Measurements from ENCODE around the gene HSPA12B. TPM values are rescaled to one million over a fixed set of nuclear protein-coding genes. Genes with fewer than 3 reads are reported as not detected.

Gene HSPA12B
- total and polyA plus RNA-seq, 2 of the 13 experiments (the other 11 are each of a cell fraction or from before 2014, with no cell fraction given) = 0.01 TPM; not detected in 1

GRCh38 chr20:3767427-3768341 is 35.2 kb downstream of the HSPA12B start, which contains the start of gene ADISSP (continued):
- TF ChIP-seq ZNF142 (CRISPR knock-in tag; IDR thresholded peaks at IDR 0.05) (no peak; the same call in none of the 2 replicates), ZBTB43 (CRISPR knock-in tag; conservative IDR thresholded peaks at IDR 0.05) (peak; percentile 87; the same call in 1 of the 2 replicates), RFXAP (CRISPR knock-in tag; IDR thresholded peaks at IDR 0.05; ENCODE audit: borderline replicate concordance) (peak; percentile 92), ZNF276 (CRISPR knock-in tag; IDR thresholded peaks at IDR 0.05; ENCODE audit: low read depth) (no peak), ZFP62 (CRISPR knock-in tag; IDR thresholded peaks at IDR 0.05) (no peak), NR2F6 (IDR thresholded peaks at IDR 0.05) (no peak; the same call in 1 of the 2 replicates), NR2F6 (CRISPR knock-in tag; IDR thresholded peaks at IDR 0.05) (peak; percentile 71), NR0B2 (CRISPR knock-in tag; IDR thresholded peaks at IDR 0.05) (no peak; the same call in none of the 2 replicates), NFYB (CRISPR knock-in tag; IDR thresholded peaks at IDR 0.05) (peak; percentile 91), RBM22 (optimal IDR thresholded peaks at IDR 0.05; ENCODE audit: low read length) (no peak), AKNA (CRISPR knock-in tag; IDR thresholded peaks at IDR 0.05; ENCODE audit: borderline replicate concordance) (peak; percentile 56; the same call in 1 of the 2 replicates), ZNF572 (CRISPR knock-in tag; IDR thresholded peaks at IDR 0.05) (0 out of 2 replicates have a peak, but pooled peaks have one; percentile 87), JUND (CRISPR knock-in tag; IDR thresholded peaks at IDR 0.05) (peak; percentile 66)

Data from HepG2 (cell line).